Neutrophil (primary cell): ENCODE data around the gene RAC3.

ENCODE experiments used
- H3K27ac ChIP-seq: fragments of 200-600 bp; sonication (generic); 2 replicates; pipeline ENCODE4 v1.5.1; 2016; ENCODE audit warnings: mild to moderate bottlenecking, moderate library complexity
- H3K27me3 ChIP-seq: fragments of 200-600 bp; sonication (generic); 2 replicates; pipeline ENCODE4 v1.6.0; 2016; ENCODE audit warnings: mild to moderate bottlenecking
- H3K36me3 ChIP-seq: fragments of 200-600 bp; sonication (generic); 2 replicates; pipeline ENCODE4 v1.5.1; 2017
- H3K4me1 ChIP-seq, 2 experiments: fragments of 200-600 bp in 1 of 2; sonication (generic) in 1 of 2; 1 replicate in 1 of 2; 2 replicates in 1 of 2; pipeline versions ENCODE4 v1.5.1 to v1.6.1; 2013 to 2016; ENCODE audit warnings: low read depth in 1 of 2, low read length in 1 of 2, mild to moderate bottlenecking in 1 of 2, moderate library complexity in 1 of 2; ENCODE audit not compliant: control insufficient read depth in 1 of 2, insufficient read depth in 1 of 2
- H3K4me3 ChIP-seq, 2 experiments: fragments of 200-600 bp in 1 of 2; sonication (generic) in 1 of 2; 1 replicate in 1 of 2; 2 replicates in 1 of 2; pipeline ENCODE4 v1.5.1; 2013 to 2016; ENCODE audit warnings: low read depth in 1 of 2, low read length in 1 of 2, mild to moderate bottlenecking in 1 of 2, moderate library complexity in 1 of 2
- H3K9me3 ChIP-seq: fragments of 200-600 bp; sonication (generic); 2 replicates; pipeline ENCODE4 v1.5.1; 2016
- TF ChIP-seq, protein P1 (sequence below): fragments of 200-600 bp; sonication (generic); IDR thresholded peaks from 2 replicates; pipeline ENCODE4 v1.5.1; 2016; ENCODE audit warnings: antibody characterized with exemption

The RAC3 gene

DNA sequence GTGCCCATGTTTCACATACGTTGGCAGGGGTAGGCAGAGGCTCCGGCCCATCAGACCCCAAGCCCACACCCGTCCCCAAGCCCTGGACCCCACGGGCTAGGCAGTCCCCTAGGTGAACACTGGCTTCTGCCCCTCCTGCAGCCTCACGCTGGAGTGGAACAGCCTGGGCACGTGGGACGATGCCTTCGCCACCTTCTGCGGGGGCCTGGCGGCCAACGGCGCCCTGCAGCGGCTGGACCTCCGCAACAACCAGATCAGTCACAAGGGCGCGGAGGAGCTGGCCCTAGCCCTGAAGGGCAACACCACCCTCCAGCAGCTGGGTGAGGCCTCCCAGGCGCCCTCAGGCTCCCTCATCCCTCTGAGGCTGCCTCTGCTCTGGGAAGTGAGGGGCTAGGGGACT is 6.6 kb upstream of the RAC3 start:
- peaks cover 27 to 30% of the 10 kb centered on the region in 2 experiments for H3K4me1 ChIP-seq
- no peak overlapping the region for H3K27ac ChIP-seq
- no peak overlapping the region for H3K4me3 ChIP-seq
- no peaks in the 10 kb centered on the region for H3K27me3 ChIP-seq
- TF ChIP-seq, protein P1, sequence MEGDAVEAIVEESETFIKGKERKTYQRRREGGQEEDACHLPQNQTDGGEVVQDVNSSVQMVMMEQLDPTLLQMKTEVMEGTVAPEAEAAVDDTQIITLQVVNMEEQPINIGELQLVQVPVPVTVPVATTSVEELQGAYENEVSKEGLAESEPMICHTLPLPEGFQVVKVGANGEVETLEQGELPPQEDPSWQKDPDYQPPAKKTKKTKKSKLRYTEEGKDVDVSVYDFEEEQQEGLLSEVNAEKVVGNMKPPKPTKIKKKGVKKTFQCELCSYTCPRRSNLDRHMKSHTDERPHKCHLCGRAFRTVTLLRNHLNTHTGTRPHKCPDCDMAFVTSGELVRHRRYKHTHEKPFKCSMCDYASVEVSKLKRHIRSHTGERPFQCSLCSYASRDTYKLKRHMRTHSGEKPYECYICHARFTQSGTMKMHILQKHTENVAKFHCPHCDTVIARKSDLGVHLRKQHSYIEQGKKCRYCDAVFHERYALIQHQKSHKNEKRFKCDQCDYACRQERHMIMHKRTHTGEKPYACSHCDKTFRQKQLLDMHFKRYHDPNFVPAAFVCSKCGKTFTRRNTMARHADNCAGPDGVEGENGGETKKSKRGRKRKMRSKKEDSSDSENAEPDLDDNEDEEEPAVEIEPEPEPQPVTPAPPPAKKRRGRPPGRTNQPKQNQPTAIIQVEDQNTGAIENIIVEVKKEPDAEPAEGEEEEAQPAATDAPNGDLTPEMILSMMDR = no peak
- H3K36me3 ChIP-seq = no peaks in the 10 kb centered on the region
- no peaks in the 10 kb centered on the region for H3K9me3 ChIP-seq

DNA sequence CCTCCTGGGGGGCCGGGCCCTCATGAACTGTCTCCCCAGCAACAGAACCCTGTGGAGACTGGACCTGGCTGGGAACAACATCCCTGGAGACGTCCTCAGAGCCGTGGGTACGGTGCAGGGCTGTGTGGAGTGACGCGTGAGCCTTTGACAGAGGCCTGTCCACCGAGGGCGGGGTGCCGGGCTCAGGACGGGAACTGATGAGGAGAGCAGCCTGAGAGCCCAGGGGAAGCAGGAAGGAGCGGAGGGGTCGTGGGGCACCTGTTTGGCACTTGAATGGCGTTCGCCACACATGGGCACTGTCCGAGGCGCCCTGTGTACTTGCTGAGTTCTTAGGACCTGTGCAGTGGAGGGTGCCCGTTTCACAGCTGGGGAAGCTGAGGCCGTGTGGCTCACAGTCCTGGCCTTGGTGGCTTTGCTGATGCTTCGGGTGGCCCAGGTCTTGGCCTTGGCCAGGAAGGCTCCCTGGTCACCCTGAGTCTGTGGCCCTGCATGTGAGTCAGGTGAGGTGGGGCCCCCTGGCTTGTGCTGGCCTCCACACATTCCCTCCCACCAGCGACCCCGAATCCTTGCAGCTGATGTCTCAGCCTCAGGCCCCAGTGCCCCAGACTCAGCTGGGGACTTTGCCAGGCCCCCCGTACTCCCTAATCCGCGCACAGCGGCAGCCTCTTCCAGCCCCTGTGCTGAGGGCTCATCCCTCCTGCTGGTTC is 5.9 kb upstream of the RAC3 start:
- H3K36me3 ChIP-seq = no peaks in the 10 kb centered on the region
- H3K9me3 ChIP-seq = no peaks in the 10 kb centered on the region
- H3K27ac ChIP-seq = no peak overlapping the region
- no peak overlapping the region for H3K4me3 ChIP-seq
- peaks cover 34 to 37% of the 10 kb centered on the region in 2 experiments for H3K4me1 ChIP-seq
- TF ChIP-seq, protein P1 = no peak
- H3K27me3 ChIP-seq = peaks cover 4% of the 10 kb centered on the region

DNA sequence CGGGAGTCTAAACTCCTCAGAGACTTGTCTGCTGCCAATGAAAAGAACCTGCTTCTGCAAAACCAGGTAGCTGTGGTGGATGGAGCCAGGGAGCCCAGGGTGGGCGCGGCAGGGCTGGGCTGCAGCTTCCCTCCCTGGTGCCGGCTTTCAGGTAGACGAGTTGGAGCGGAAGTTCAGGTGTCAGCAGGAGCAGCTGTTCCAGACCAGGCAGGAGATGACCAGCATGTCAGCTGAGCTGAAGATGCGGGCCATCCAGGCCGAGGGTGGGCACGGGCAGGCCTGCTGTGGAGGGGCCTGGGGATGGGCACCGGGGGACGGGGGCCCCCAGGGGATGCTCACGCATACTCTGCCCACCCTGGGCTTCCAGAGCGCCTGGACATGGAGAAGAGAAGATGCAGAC is 3.2 kb upstream of the RAC3 start:
- H3K27me3 ChIP-seq = peaks cover 24% of the 10 kb centered on the region
- H3K36me3 ChIP-seq = no peaks in the 10 kb centered on the region
- no peak overlapping the region for H3K27ac ChIP-seq
- H3K9me3 ChIP-seq = no peaks in the 10 kb centered on the region
- TF ChIP-seq, protein P1 = no peak
- no peak overlapping the region for H3K4me3 ChIP-seq
- H3K4me1 ChIP-seq = peaks cover 28 to 35% of the 10 kb centered on the region in 2 experiments

DNA sequence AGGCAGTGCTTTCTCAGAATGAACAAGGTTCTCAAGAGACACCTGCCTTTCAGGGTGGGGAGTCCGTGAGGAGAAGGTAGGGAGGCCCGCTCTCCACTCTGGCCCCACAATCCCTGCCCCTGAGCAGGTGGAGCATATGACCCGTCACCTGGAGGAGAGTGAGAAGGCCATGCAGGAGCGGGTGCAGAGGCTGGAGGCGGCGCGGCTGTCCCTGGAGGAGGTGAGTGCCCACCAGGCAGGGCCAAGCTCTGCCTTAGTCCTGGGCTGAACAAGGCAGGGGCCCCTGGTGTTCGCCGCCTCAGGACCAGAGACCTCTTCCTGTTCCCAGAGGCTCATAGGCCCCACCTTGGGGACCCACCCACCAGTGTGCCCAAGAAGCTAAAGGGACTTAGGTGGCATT is 2.5 kb upstream of the RAC3 start:
- Histone ChIP-seq H3K4me1 (peaks cover 21 to 28% of the 10 kb centered on the region in 2 experiments), H3K27ac (no peak overlapping the region), H3K36me3 (no peaks in the 10 kb centered on the region), H3K27me3 (peaks cover 24% of the 10 kb centered on the region), H3K4me3 (no peak overlapping the region), H3K9me3 (no peaks in the 10 kb centered on the region)
- TF ChIP-seq, protein P1 = no peak

DNA sequence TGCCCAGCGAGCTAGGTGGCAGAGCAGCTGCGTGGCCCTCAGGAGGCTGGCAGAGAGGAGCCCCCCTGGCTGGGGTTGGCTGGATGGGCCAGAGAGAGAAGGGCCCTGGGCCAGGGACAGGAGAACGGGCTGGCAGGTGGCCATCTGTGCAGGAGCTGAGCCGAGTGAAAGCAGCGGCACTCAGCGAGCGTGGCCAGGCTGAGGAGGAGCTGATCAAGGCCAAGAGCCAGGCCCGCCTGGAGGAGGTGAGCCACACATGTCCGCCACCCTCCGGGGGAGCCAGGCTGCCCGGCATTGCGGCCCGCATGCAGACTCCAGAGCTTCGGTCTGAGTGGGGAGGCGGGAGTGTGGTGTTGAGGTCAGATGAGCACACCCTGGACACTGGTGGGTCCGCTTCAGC is 2.1 kb upstream of the RAC3 start:
- no peak overlapping the region for H3K4me3 ChIP-seq
- H3K4me1 ChIP-seq = peaks cover 18 to 26% of the 10 kb centered on the region in 2 experiments
- no peaks in the 10 kb centered on the region for H3K36me3 ChIP-seq
- H3K9me3 ChIP-seq = no peaks in the 10 kb centered on the region
- H3K27ac ChIP-seq = no peak overlapping the region
- H3K27me3 ChIP-seq = peaks cover 24% of the 10 kb centered on the region
- TF ChIP-seq, protein P1 = no peak
